Measurements from ENCODE around the gene ADGRL2.

The ADGRL2 gene

DNA sequence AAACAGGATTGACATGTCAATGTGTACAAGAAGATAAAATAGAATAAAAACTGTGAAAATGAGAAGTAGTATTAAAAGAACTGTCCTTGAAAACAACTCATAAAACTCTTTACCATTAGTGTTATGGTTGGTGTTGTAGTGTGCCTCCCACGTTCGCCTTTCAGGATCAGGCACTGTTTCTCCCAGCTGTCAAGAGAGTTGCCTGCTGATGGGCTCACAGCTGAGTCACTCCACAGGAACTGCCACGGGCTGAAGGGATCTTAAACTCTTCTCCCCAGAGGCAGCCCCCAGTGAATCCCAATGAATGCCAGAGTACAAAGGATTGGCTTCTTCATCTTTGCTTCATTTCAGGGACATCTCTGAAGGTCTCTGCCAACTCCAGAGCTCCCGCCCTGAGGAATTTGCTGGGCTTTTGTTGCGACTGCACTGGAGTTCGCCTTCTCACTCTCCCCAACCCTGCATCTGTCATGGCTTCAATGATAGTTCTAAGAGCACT lies 119.6 kb downstream of the ADGRL2 start:
- H3K27ac ChIP-seq: no peak overlapping the region

GRCh38 chr1:81920886-81921285 lies 120.2 kb downstream of the ADGRL2 start:
- H3K27ac ChIP-seq: no peak overlapping the region
- TF ChIP-seq CTCF (conservative IDR thresholded peaks at IDR 0.05): no peak
- no peak for TF ChIP-seq ZFX (IDR thresholded peaks at IDR 0.05)

More for the DNA sequence above, 119.6 kb downstream of the ADGRL2 start:
- TF ChIP-seq CTCF (conservative IDR thresholded peaks at IDR 0.05) (no peak), ZFX (IDR thresholded peaks at IDR 0.05) (no peak)

DNA sequence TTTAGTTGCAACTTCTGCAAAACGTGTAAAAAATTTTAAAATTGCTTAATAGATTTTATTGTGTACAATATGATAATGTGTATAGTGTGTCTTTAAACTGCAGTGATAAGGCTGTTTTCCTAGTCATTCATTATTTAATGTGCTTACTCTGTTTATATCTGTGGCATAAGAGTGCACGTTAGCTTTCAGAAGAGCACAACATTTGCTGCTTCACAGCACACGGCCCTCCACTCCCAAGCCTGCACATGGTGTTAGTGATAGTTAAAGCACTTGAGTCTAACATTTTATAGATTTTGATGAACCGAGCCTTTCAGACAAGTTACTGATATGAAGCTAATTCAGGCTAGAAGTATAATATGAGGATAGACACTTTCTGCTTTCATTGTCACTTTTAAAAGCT lies 120.6 kb downstream of the ADGRL2 start:
- TF ChIP-seq CTCF (conservative IDR thresholded peaks at IDR 0.05) (no peak), ZFX (IDR thresholded peaks at IDR 0.05) (no peak)

DNA sequence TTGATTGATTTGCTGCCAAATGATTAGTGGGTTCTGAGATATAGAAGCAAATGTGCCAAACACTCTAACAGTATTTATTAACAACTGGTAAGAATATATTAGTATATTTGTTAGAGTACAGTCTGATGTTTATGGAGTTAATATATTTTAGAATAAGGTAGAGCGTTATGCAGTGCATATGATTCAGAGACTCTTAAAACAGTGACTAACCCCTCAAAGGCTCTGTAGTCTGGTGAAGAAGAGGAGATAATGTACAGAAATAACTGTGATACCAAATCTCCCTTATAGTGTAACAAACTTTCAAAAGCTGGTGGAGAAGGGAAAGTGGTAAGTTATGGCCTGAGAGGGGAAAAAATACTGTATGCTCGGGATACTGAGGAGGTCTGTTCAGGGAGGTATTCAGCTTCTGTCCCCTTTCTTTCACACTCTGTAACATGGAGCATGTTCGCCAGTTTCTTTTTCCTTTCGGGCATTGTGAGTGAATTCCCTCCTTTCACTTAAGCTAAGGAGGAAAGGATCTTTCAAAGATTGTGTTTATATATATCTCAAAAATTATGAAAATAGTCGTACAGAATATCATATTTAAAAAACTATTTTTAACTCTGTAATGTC lies 121.2 kb downstream of the ADGRL2 start:
- no peak overlapping the region for H3K27ac ChIP-seq
- TF ChIP-seq CTCF (conservative IDR thresholded peaks at IDR 0.05) (no peak), ZFX (IDR thresholded peaks at IDR 0.05) (no peak)

More for the DNA sequence above, 120.6 kb downstream of the ADGRL2 start:
- H3K27ac ChIP-seq: no peak overlapping the region

- no peak overlapping the region for H3K27ac ChIP-seq
- TF ChIP-seq ZFX (IDR thresholded peaks at IDR 0.05) (no peak), CTCF (conservative IDR thresholded peaks at IDR 0.05) (no peak)
These were observed 122.2 kb downstream of the ADGRL2 start for GRCh38 chr1:81922955-81923354.

DNA sequence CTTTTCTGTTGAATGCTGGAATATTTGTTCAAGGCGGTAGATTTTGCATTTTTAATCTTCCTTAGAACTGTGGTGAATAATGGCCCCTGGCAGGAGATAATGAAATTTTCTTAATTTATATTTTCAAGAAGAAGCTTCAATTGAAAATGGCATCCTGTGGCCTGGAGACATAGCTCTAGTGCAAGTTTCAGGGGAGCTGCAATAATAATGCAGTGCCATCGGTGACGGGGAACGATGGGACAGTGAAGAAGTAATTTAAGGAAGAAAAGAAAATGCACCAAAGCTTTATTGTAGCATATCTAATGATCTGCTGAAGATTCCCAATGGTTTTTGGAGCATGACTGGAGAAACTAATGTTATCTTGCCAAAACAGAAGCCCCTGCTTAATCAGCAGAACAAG lies 128.4 kb downstream of the ADGRL2 start:
- TF ChIP-seq ZFX (IDR thresholded peaks at IDR 0.05): no peak
- no peak for TF ChIP-seq CTCF (conservative IDR thresholded peaks at IDR 0.05)
- H3K27ac ChIP-seq: no peak overlapping the region

DNA sequence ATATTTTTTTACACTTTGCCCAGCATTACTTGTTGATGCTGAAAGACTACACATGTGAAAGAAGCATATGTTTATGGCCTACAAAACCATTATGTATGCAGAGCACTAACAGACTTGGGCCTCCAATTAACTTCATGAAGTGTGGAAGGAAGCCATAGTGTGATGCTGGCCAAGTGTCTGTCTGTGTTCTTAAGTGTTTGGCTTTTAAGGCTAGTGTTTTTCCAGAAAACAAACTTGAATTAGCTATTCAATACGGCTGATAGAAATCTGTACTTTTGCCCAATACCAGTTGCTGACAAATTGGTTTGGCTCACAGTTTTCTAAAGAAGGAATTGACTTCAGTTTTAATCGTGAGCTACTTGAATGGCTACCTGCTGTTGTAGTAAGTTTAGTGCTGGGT lies 136.1 kb downstream of the ADGRL2 start:
- TF ChIP-seq CTCF (conservative IDR thresholded peaks at IDR 0.05) (no peak), ZFX (IDR thresholded peaks at IDR 0.05) (no peak)
- H3K27ac ChIP-seq: no peak overlapping the region

All from C4-2B (cell line).